ENCODE data around the gene COX4I1.

The COX4I1 gene

DNA sequence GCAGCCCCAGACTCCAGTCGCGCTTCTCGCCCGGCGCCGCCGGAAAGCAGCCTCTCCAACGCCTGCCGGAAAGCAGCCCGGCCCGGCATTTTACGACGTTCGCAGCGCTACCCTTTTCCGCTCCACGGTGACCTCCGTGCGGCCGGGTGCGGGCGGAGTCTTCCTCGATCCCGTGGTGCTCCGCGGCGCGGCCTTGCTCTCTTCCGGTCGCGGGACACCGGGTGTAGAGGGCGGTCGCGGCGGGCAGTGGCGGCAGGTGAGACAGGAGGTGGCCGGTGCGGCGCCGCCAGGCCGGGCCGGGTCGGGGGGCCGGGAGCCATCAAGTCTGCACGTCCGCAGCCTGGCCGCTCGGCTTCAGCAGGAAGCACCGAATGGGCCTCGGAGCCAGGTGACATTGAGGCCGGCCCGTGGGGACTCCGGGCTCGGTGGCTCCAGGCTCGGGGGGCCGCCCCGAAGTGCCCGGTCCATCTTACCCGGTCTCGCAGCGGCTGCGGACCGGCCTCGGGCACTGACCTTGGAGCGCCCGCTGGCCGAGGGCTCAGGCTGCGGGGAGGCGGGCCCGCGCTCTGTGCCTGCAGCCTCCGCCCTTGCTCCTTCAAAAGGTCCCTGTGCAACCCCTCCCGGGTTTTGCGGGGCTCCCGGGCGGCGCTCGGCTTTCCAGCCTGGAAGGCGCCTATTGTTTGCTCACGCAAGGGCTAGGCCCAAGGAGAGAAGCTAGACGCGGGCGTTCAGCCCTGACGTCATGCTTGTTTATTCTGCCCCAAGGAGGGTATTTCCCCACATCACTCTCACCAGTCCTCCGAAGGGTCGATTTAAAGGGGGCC lies at the start of gene COX4I1, which contains the start of gene EMC8:
Gene COX4I1 (plus strand): TSS at position 199 of the 824 bp plus-strand sequence. CDS start 1,511 bp downstream, outside the sequence.
Gene EMC8 (minus strand): TSS at position 48 of the 824 bp plus-strand sequence. CDS start 249 bp downstream, outside the sequence.
- peak; percentile 62 for DNase-seq

GRCh38 chr16:85749771-85750145 lies 49.7 kb upstream of the COX4I1 start:
- no peak for DNase-seq

GRCh38 chr16:85750146-85750826 lies 49.2 kb upstream of the COX4I1 start:
- DNase-seq = no peak

DNA sequence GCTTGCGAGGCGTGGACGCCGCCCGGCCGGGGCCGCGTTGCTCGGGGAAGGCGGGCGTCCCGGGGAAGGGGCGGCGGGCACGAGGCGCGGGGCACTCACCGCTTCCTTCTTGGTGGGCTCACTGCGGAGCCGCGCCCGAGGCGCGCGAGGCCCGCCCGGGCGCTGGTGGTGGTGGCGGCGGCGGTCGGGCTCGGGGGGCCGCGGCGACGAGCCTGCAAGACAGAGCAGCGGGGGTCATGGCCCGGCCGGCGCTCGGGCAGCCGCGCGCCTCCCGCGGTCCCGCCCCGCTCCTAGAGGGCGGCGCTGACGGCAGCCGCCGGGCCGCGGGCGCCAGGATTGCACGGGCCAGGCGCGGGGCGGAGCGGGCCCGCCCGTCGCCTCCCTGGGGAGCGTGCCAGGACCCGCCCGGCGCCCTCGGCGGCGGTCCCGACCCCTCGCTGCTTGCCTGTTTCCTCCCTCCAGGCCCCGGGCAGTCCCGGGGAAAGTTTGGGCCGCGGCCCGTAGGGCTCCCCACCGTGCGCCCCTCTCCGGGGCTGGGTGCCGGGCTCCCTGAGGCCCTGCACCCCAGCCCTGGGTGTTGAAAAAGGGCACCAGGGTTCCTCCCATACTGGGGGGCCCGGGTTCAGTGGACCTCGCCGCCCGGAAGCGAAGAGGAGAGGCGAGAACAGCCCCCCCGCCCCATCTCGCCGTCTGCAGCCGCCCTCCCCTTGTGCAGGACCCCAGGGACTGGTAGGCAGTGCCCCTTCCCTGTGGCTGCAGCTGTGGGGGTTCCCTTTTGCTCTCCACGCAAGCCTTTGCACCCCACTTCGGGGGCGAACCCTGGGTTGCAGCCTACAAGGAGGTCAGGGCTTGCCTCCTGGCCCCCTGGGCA lies 48.4 kb upstream of the COX4I1 start, which contains the start of gene C16orf74:
Gene C16orf74 (minus strand): TSS at position 270 of the 871 bp plus-strand sequence. CDS start 15,879 bp downstream, outside the sequence.
- no peak for DNase-seq

GRCh38 chr16:85751698-85752501 lies 47.6 kb upstream of the COX4I1 start:
- DNase-seq = no peak

DNA sequence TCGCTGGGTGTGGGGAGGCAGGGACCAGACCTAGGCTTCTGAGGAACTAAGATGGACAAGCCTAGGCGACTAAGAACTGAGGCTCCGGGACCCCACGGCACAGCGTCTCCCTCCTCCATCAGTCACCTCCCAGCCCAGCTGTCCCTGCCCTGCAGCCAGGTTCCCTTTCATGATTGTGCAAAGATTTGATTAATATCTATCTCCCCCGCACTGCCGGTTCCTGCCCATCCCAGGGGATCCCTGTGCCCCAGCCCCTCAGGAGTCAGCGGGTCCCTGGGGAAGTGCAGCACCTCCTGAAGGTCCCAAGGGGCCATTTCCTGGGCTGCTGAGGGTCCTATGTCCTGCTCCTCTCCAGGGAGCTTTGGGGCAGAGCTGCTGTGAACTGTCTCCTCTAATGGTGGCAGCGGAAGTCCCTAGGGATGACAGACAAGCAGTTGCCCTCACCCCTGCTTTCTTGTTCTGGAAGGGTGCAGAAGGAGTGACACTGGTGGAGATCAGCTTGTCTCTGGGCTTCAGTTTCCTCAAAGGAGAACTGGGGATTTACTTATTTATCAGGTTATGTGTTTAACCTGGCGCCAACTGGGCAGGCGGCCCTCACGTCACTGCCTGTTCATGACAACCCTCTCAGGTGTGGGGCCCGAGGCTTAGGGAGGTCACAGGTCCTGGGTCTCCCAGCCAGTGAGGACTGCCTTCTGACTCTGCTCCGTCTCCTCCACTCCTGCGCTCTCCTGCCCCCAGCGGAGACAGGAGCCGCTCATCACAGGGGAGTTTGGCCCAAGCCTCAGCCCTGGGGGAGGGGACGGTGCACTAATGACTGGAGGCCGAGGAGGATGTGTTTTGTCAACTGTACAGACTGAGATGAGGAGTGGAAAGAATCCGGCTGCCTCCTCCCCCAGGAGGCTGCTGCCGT lies 46.7 kb upstream of the COX4I1 start:
- no peak for DNase-seq

DNA sequence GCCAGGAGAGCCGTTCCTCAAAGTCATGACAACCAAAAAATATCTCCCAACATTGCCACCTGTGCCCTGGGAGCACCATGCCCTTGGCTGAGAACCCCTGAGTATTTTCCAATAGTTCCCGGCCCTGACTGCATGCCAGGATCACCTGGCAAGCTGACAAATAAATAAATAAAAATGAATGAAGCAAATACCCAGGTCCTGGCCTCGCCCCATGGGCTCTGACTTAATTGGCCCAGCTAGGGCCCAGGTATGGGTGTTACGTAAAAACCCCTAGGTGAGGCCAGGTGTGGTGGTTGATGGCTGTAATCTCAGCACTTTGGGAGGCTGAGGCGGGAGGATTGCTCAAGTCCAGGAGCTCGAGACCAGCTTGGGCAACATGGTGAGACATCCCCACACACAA lies 45.9 kb upstream of the COX4I1 start:
- DNase-seq = no peak

GRCh38 chr16:85753976-85754375 lies 45.5 kb upstream of the COX4I1 start:
- DNase-seq = no peak

DNA sequence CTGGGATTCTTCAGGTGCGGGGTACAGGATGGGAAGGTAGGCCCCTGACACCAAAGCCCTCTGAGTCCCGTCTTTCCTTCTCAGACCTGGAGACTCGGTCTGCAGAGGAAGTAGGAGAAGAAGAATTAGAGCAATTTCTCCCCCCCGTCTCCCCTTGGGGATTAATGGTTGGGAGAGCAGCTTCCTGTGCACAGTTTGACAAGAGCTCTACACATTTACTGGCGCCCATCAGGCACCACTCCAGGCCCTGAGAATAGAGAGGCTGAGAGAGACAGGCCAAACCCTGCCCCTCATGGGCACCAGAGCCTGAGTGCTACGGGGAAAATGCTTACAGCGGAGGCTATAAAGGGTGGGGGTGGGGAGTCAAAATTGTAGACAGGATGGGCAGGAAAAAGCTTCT lies 45.1 kb upstream of the COX4I1 start:
- DNase-seq = no peak

DNA sequence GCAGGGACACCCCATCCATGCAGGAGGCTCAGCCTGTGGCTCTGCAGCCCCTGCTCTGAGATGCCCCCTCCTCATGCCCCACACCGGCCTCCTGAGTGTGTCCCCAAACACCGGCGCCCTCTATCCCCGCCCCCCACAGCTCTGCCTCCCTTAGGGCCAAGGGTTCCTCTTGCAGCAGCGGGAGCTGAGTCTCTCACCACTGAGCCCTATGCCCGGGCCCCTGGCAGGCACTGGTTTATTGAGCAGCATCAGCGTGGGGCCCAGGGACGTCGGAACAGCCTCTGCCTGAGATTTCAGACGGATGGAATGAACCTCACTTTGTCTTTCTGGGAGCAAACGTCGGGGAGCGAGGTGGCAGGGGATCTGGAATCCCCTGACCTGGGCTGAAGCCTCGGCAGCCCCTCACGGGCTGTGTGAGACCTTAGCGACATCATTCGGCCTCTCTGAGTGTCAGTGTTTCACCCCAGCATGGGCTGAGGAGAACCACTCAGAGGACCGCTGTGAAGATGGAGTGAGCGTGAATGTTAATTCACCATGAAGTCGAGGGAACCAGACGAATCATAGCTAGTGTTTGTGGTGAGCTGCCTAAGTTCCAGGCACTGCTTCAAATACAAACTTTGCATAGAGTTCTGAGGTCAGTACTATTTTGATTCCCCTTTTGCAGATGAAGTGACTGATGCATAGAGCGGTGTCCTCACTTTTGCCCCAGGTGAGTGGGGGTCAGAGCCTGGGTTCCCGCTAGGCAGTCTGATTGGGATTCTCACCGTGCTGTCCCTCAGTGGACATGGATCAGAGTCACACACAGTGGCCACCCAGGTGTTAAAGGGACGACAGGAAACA lies 43.3 kb upstream of the COX4I1 start:
- no peak for DNase-seq

- DNase-seq = no peak
These were observed 42.1 kb upstream of the COX4I1 start for GRCh38 chr16:85757341-85757822.

GRCh38 chr16:85759136-85759535 lies 40.4 kb upstream of the COX4I1 start:
- DNase-seq = no peak

DNA sequence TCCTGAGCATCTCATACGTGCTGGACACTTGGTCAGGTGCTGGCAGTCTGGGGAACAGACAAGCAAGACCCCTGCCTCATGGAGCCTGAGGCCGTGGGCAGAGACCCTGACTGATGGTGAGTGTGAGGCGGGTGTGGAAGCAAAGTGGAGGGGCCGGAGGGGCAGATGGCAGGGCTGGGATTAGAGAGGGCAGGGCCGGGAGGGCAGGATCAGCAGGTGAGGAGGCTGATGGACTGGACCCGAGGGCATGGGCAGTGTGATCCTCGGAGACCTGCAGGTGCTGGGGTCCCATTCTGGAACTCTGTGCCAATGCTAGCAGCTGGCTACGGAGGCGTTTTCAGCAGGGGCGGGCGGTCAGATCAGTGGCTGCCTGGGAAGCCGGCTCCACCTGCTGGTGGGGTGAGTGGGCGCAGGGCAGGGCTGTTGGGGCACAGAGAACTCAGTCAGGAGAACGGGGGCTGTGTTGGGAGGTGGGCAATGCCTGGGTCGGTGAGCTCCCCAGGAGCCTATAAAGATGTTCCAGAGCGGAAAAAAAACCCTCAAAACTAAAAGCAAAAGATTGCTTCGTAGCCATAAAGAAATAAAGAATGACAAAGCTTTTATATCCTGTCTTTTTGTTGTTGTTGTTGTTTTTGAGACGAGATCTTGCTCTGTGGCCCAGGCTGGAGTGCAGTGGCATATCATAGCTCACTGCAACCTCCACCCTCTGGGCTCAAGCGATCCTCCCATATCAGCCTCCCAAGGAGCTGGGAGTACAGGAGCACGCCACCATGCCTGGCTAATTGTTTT lies 39.7 kb upstream of the COX4I1 start:
- no peak for DNase-seq

- no peak for DNase-seq
These were observed 37.6 kb upstream of the COX4I1 start for GRCh38 chr16:85761861-85762260.

GRCh38 chr16:85762970-85763369 lies 36.5 kb upstream of the COX4I1 start:
- no peak for DNase-seq

DNA sequence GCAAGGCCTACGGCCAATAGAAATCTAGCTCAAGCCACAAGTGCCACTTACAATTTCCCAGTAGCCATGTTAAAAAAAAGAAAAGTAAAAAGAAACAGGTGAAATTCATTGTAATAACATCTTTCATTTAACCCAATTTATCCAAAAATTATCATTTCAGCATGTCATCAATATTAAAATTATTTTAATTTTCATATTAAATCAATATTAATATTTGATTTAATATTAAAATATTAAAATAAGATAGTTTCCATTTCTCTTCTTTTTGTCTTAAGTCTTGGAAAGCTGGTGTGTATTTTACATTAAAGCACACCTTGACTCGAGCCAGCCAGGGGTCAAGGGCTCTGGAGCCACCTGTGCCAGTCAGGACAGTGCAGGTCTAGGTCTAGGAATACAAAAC lies 35.9 kb upstream of the COX4I1 start:
- no peak for DNase-seq

DNA sequence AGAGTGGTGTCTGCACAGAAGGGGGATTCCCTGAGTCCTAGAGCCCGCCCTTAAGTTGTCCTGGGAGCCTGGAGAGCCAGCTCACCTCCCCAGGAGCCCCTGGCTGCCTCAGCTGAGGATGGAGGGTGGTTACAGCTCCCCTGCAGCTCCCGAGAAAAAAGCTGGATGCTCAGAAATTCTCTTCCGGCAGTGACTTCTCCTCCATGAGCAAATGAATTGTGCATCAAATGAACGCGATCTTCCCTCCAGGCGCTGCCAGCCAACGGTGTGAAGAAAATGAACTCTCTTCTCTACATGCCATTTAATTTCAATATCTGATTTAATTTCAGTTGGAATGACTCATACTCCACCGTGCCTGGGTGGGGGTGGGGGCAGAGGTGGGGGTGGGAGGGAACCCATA lies 34.3 kb upstream of the COX4I1 start:
- DNase-seq = no peak

GRCh38 chr16:85765767-85766166 lies 33.7 kb upstream of the COX4I1 start:
- DNase-seq = no peak

DNA sequence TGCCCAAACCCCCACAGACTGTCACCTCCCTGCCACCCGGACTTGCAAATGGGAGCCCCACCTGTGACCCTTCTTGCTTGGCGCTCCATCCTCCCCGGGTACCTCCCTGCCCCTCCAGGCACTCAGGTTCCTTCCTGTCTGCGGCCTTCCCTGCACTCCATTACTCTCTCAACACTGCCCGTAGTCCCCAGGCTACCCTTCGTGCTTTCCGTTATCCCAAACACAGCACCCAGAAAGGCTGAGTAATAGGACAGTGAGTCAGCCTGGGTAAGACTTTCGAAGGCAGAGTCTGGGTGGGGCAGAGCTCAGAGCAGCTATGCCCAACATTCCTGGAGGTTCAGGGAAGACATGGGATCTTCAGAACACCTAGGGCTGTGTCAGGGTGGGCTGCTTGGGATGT lies 32.0 kb upstream of the COX4I1 start:
- no peak for DNase-seq

Measured in NCI-H774 (cell line).